Ishikawa (cell line): ENCODE data around the gene PRKCD.

Source experiments
- CEBPB ChIP-seq: IDR thresholded peaks from 2 replicates; pipeline ENCODE4 v1.6.1; 2012
- EP300 ChIP-seq: IDR thresholded peaks from 2 replicates; pipeline ENCODE4 v1.6.1; 2012; ENCODE audit warnings: borderline replicate concordance
- FOXM1 ChIP-seq: IDR thresholded peaks from 2 replicates; pipeline ENCODE4 v1.6.1; 2012; ENCODE audit warnings: low read depth, borderline replicate concordance
- MAX ChIP-seq: IDR thresholded peaks from 2 replicates; pipeline ENCODE4 v1.6.1; 2012
- NFIC ChIP-seq: IDR thresholded peaks from 2 replicates; pipeline ENCODE4 v1.6.1; 2012
- RAD21 ChIP-seq: IDR thresholded peaks from 2 replicates; pipeline ENCODE4 v1.6.1; 2012; ENCODE audit warnings: low read depth
- REST ChIP-seq: IDR thresholded peaks from 2 replicates; pipeline ENCODE4 v1.6.1; 2012; ENCODE audit warnings: low read depth, mild to moderate bottlenecking
- TCF12 ChIP-seq: IDR thresholded peaks from 2 replicates; pipeline ENCODE4 v1.6.1; 2012; ENCODE audit warnings: low read depth
- USF1 ChIP-seq: IDR thresholded peaks from 2 replicates; pipeline ENCODE4 v1.6.1; 2012
- YY1 ChIP-seq: IDR thresholded peaks from 2 replicates; pipeline ENCODE4 v1.6.1; 2012; ENCODE audit warnings: low read depth
- ZBTB7A ChIP-seq: IDR thresholded peaks from 2 replicates; pipeline ENCODE4 v1.6.1; 2012; ENCODE audit warnings: low read depth

GRCh38 chr3:53147903-53148400 is 13.1 kb upstream of the PRKCD start:
- TF ChIP-seq FOXM1, result no peak
- no peak for TF ChIP-seq TCF12
- no peak for TF ChIP-seq CEBPB
- no peak for TF ChIP-seq REST
- no peak for TF ChIP-seq RAD21
- no peak for TF ChIP-seq MAX
- no peak for TF ChIP-seq EP300
- TF ChIP-seq NFIC, result peak; percentile 63; the same call in 1 of the 2 replicates
- TF ChIP-seq ZBTB7A, result no peak
- TF ChIP-seq USF1, result no peak
- no peak for TF ChIP-seq YY1
